Measurements from ENCODE around the gene ATP9A. TPM values are rescaled to one million over a fixed set of nuclear protein-coding genes. Genes with fewer than 3 reads are reported as not detected.

The ATP9A gene
- total and polyA plus RNA-seq, 10 of the 15 experiments (the other 5 are each of a cell fraction or from before 2014, with no cell fraction given) = 0.03 to 0.81 (median 0.14) TPM

- no peak overlapping the region for H3K9ac ChIP-seq (ENCODE audit: control insufficient read depth, insufficient read depth, low read length)
- no peak overlapping the region for H3K4me2 ChIP-seq (ENCODE audit: control insufficient read depth, insufficient read depth)
- ATAC-seq = no peak
- TF ChIP-seq SREBF1 (IDR thresholded peaks at IDR 0.05; ENCODE audit: low read length) (no peak), IRF3 (IDR thresholded peaks at IDR 0.05) (no peak), SIN3A (IDR thresholded peaks at IDR 0.05; ENCODE audit: low read depth, low read length) (no peak), ZNF217 (IDR thresholded peaks at IDR 0.05) (no peak), MTA2 (IDR thresholded peaks at IDR 0.05; ENCODE audit: low read depth) (no peak), JUNB (IDR thresholded peaks at IDR 0.05) (no peak), CTCF (IDR thresholded peaks at IDR 0.05 in 2 of 3, conservative IDR thresholded peaks at IDR 0.05 in 1 of 3; ENCODE audit: control insufficient read depth in 2 of 3, extremely low read depth in 1 of 3, insufficient read depth in 1 of 3, low read depth in 3 of 3, low read length in 3 of 3) (no peak), SREBF2 (IDR thresholded peaks at IDR 0.05; ENCODE audit: low read length) (no peak), MEF2A (IDR thresholded peaks at IDR 0.05; ENCODE audit: insufficient read depth, low read depth, low read length) (no peak), NR2C1 (IDR thresholded peaks at IDR 0.05) (no peak), PRDM15 (CRISPR knock-in tag; IDR thresholded peaks at IDR 0.05) (no peak), NFYB (IDR thresholded peaks at IDR 0.05; ENCODE audit: insufficient read depth, low read depth, low read length) (no peak), E2F8 (IDR thresholded peaks at IDR 0.05; ENCODE audit: low read depth, partially characterized antibody) (no peak)
- intact Hi-C loops (cut with micrococcal nuclease; ENCODE audit: unreplicated experiment) = no loop called here
- ChIA-PET CTCF (interaction anchor here (1.9 kb wide), 1 partner anchor 640 kb away, joined by 4 read pairs; no protein-coding TSS in a partner anchor), POLR2A (no interaction called here), SMC1A (ENCODE audit: uncharacterized antibody, unreplicated experiment) (no interaction called here), RAD21 (ENCODE audit: unreplicated experiment) (interaction anchor here (0.8 kb wide), 1 partner anchor 73 kb away, joined by 3 read pairs; no protein-coding TSS in a partner anchor)
- H3K27ac ChIP-seq (ENCODE audit: control insufficient read depth, insufficient read depth) = no peak overlapping the region
- H3K9me3 ChIP-seq (replicated peaks; ENCODE audit: control insufficient read depth, insufficient read depth, low read length) = no peaks in the 10 kb centered on the region; the same call in 1 of the 3 replicates
- H3K27me3 ChIP-seq (replicated peaks in 1 of 2; ENCODE audit: control insufficient read depth in 2 of 2, insufficient read depth in 2 of 2, low read length in 1 of 2) = no peaks in the 10 kb centered on the region; a peak in 1 of 4 replicates
- H3K4me1 ChIP-seq (ENCODE audit: control insufficient read depth, insufficient read depth, low read length) = peaks cover 27% of the 10 kb centered on the region
- in situ Hi-C loops (cut with MboI) = loop anchor here (5.0 to 10.0 kb wide), 2 partner anchors 255 to 643 kb away; no protein-coding TSS in a partner anchor
- no peaks in the 10 kb centered on the region for H3K79me2 ChIP-seq (ENCODE audit: control insufficient read depth, insufficient read depth, low read length)
- no TSS peak for BruUV-seq (replicated peaks)
- no peaks in the 10 kb centered on the region for H4K20me1 ChIP-seq (ENCODE audit: control insufficient read depth, insufficient read depth)
- no peak overlapping the region for H3K4me3 ChIP-seq
- no peak for FAIRE-seq
- no peaks in the 10 kb centered on the region for H3K36me3 ChIP-seq (ENCODE audit: control insufficient read depth in 2 of 2, insufficient read depth in 2 of 2, low read length in 1 of 2)
- H2AFZ ChIP-seq (ENCODE audit: control insufficient read depth, low read depth, low read length) = no peak overlapping the region
- WGBS (ENCODE audit: insufficient coverage, insufficient replicate concordance, low lambda C conversion rate, missing lambda C conversion rate) = 50% methylated on average over 10 of the region's 10 CpGs
- DNase-seq (ENCODE audit: low read depth, low spot score) = no peak
Measured at GRCh38 chr20:51627586-51627985, 140.6 kb downstream of the ATP9A start.

Data from GM12878 (cell line).